ENCODE results near the gene SLC25A25.

Gene SLC25A25

GRCh38 chr9:128101690-128102089 lies 33.7 kb downstream of the SLC25A25 start:
- peaks cover 44% of the 10 kb centered on the region for H3K36me3 ChIP-seq (ENCODE audit: control insufficient read depth, low read depth, low read length)
- peaks cover 21% of the 10 kb centered on the region for H3K4me1 ChIP-seq (ENCODE audit: control insufficient read depth, low read depth, low read length)
- H3K9me3 ChIP-seq (ENCODE audit: control insufficient read depth, low read depth, low read length): no peaks in the 10 kb centered on the region
- no peak overlapping the region for H3K9ac ChIP-seq (ENCODE audit: low read length)
- H3K27ac ChIP-seq (ENCODE audit: low read length): no peak overlapping the region
- no peak overlapping the region for H3K4me3 ChIP-seq (ENCODE audit: low read length)
- H3K27me3 ChIP-seq (ENCODE audit: control insufficient read depth, insufficient read depth, low read length): no peaks in the 10 kb centered on the region

- H3K9me3 ChIP-seq (ENCODE audit: control insufficient read depth, low read depth, low read length): no peaks in the 10 kb centered on the region
- H3K4me1 ChIP-seq (ENCODE audit: control insufficient read depth, low read depth, low read length): peaks cover 21% of the 10 kb centered on the region
- H3K9ac ChIP-seq (ENCODE audit: low read length): no peak overlapping the region
- H3K4me3 ChIP-seq (ENCODE audit: low read length): no peak overlapping the region
- H3K27ac ChIP-seq (ENCODE audit: low read length): no peak overlapping the region
- H3K36me3 ChIP-seq (ENCODE audit: control insufficient read depth, low read depth, low read length): peaks cover 49% of the 10 kb centered on the region
- H3K27me3 ChIP-seq (ENCODE audit: control insufficient read depth, insufficient read depth, low read length): no peaks in the 10 kb centered on the region
Measured at GRCh38 chr9:128102196-128102595, 34.2 kb downstream of the SLC25A25 start.

- Histone ChIP-seq H3K4me1 (ENCODE audit: control insufficient read depth, low read depth, low read length) (peaks cover 12% of the 10 kb centered on the region), H3K27me3 (ENCODE audit: control insufficient read depth, insufficient read depth, low read length) (no peaks in the 10 kb centered on the region), H3K36me3 (ENCODE audit: control insufficient read depth, low read depth, low read length) (peaks cover 58% of the 10 kb centered on the region), H3K9ac (ENCODE audit: low read length) (no peak overlapping the region), H3K27ac (ENCODE audit: low read length) (no peak overlapping the region), H3K4me3 (ENCODE audit: low read length) (no peak overlapping the region), H3K9me3 (ENCODE audit: control insufficient read depth, low read depth, low read length) (no peaks in the 10 kb centered on the region)
Measured at GRCh38 chr9:128102861-128103588, 35.0 kb downstream of the SLC25A25 start.

- no peaks in the 10 kb centered on the region for H3K9me3 ChIP-seq (ENCODE audit: control insufficient read depth, low read depth, low read length)
- no peak overlapping the region for H3K9ac ChIP-seq (ENCODE audit: low read length)
- no peaks in the 10 kb centered on the region for H3K27me3 ChIP-seq (ENCODE audit: control insufficient read depth, insufficient read depth, low read length)
- H3K4me1 ChIP-seq (ENCODE audit: control insufficient read depth, low read depth, low read length): peaks cover 12% of the 10 kb centered on the region
- no peak overlapping the region for H3K4me3 ChIP-seq (ENCODE audit: low read length)
- no peak overlapping the region for H3K27ac ChIP-seq (ENCODE audit: low read length)
- H3K36me3 ChIP-seq (ENCODE audit: control insufficient read depth, low read depth, low read length): peaks cover 60% of the 10 kb centered on the region
Measured at GRCh38 chr9:128103589-128103962, 35.5 kb downstream of the SLC25A25 start.

GRCh38 chr9:128104171-128104618 lies 36.2 kb downstream of the SLC25A25 start:
- Histone ChIP-seq H3K4me1 (ENCODE audit: control insufficient read depth, low read depth, low read length) (peaks cover 11% of the 10 kb centered on the region), H3K9ac (ENCODE audit: low read length) (no peak overlapping the region), H3K27ac (ENCODE audit: low read length) (no peak overlapping the region), H3K4me3 (ENCODE audit: low read length) (no peak overlapping the region), H3K27me3 (ENCODE audit: control insufficient read depth, insufficient read depth, low read length) (no peaks in the 10 kb centered on the region), H3K36me3 (ENCODE audit: control insufficient read depth, low read depth, low read length) (peaks cover 60% of the 10 kb centered on the region), H3K9me3 (ENCODE audit: control insufficient read depth, low read depth, low read length) (no peaks in the 10 kb centered on the region)

- no peaks in the 10 kb centered on the region for H3K9me3 ChIP-seq (ENCODE audit: control insufficient read depth, low read depth, low read length)
- no peak overlapping the region for H3K4me3 ChIP-seq (ENCODE audit: low read length)
- H3K27me3 ChIP-seq (ENCODE audit: control insufficient read depth, insufficient read depth, low read length): no peaks in the 10 kb centered on the region
- no peaks in the 10 kb centered on the region for H3K4me1 ChIP-seq (ENCODE audit: control insufficient read depth, low read depth, low read length)
- H3K27ac ChIP-seq (ENCODE audit: low read length): no peak overlapping the region
- peaks cover 64% of the 10 kb centered on the region for H3K36me3 ChIP-seq (ENCODE audit: control insufficient read depth, low read depth, low read length)
- H3K9ac ChIP-seq (ENCODE audit: low read length): no peak overlapping the region
Measured at GRCh38 chr9:128105538-128106175, 37.6 kb downstream of the SLC25A25 start.

- no peaks in the 10 kb centered on the region for H3K4me1 ChIP-seq (ENCODE audit: control insufficient read depth, low read depth, low read length)
- no peaks in the 10 kb centered on the region for H3K9me3 ChIP-seq (ENCODE audit: control insufficient read depth, low read depth, low read length)
- H3K27ac ChIP-seq (ENCODE audit: low read length): no peak overlapping the region
- H3K36me3 ChIP-seq (ENCODE audit: control insufficient read depth, low read depth, low read length): peaks cover 59% of the 10 kb centered on the region
- H3K9ac ChIP-seq (ENCODE audit: low read length): no peak overlapping the region
- no peaks in the 10 kb centered on the region for H3K27me3 ChIP-seq (ENCODE audit: control insufficient read depth, insufficient read depth, low read length)
- no peak overlapping the region for H3K4me3 ChIP-seq (ENCODE audit: low read length)
Measured at GRCh38 chr9:128106181-128106939, 38.3 kb downstream of the SLC25A25 start.

GRCh38 chr9:128106940-128107467 lies 39.0 kb downstream of the SLC25A25 start:
- Histone ChIP-seq H3K36me3 (ENCODE audit: control insufficient read depth, low read depth, low read length) (peaks cover 55% of the 10 kb centered on the region), H3K27ac (ENCODE audit: low read length) (no peak overlapping the region), H3K9ac (ENCODE audit: low read length) (no peak overlapping the region), H3K9me3 (ENCODE audit: control insufficient read depth, low read depth, low read length) (no peaks in the 10 kb centered on the region), H3K4me3 (ENCODE audit: low read length) (no peak overlapping the region), H3K27me3 (ENCODE audit: control insufficient read depth, insufficient read depth, low read length) (no peaks in the 10 kb centered on the region), H3K4me1 (ENCODE audit: control insufficient read depth, low read depth, low read length) (no peaks in the 10 kb centered on the region)

GRCh38 chr9:128107468-128108268 lies 39.6 kb downstream of the SLC25A25 start:
- Histone ChIP-seq H3K4me1 (ENCODE audit: control insufficient read depth, low read depth, low read length) (no peaks in the 10 kb centered on the region), H3K9me3 (ENCODE audit: control insufficient read depth, low read depth, low read length) (no peaks in the 10 kb centered on the region)

GRCh38 chr9:128108269-128109049 lies 40.4 kb downstream of the SLC25A25 start:
- Histone ChIP-seq H3K9ac (ENCODE audit: low read length) (no peak overlapping the region), H3K36me3 (ENCODE audit: control insufficient read depth, low read depth, low read length) (peaks cover 41% of the 10 kb centered on the region), H3K4me3 (ENCODE audit: low read length) (no peak overlapping the region), H3K9me3 (ENCODE audit: control insufficient read depth, low read depth, low read length) (no peaks in the 10 kb centered on the region), H3K27me3 (ENCODE audit: control insufficient read depth, insufficient read depth, low read length) (no peaks in the 10 kb centered on the region), H3K4me1 (ENCODE audit: control insufficient read depth, low read depth, low read length) (no peaks in the 10 kb centered on the region), H3K27ac (ENCODE audit: low read length) (no peak overlapping the region)

More at GRCh38 chr9:128107468-128108268, 39.6 kb downstream of the SLC25A25 start:
- Histone ChIP-seq H3K27ac (ENCODE audit: low read length) (no peak overlapping the region), H3K27me3 (ENCODE audit: control insufficient read depth, insufficient read depth, low read length) (no peaks in the 10 kb centered on the region), H3K4me3 (ENCODE audit: low read length) (no peak overlapping the region), H3K36me3 (ENCODE audit: control insufficient read depth, low read depth, low read length) (peaks cover 48% of the 10 kb centered on the region), H3K9ac (ENCODE audit: low read length) (no peak overlapping the region)
